Activated CD8-positive, alpha-beta T cell treated with anti-CD3 and anti-CD28 coated beads for 36 hours (primary cell): ENCODE measurements around the gene KRT40. TPM values are rescaled to one million over a fixed set of nuclear protein-coding genes. Genes with fewer than 3 reads are reported as not detected.
A peak's percentile ranks its signal among the peaks of the same experiment; 100 is the strongest.

ENCODE experiments used
- ATAC-seq: fragments of 200-7000 bp; cut with Tn5 transposase; one replicate; pipeline ENCODE4 v1.10.0; 2021; ENCODE audit warnings: mild to moderate bottlenecking, moderate library complexity
- CTCF ChIA-PET: fragments of 350-600 bp; sonication (Branson Sonifier 250); formaldehyde crosslinking; loops from one replicate; lab custom pipeline; 2021; ENCODE audit warnings: antibody characterized with exemption; lab: Charles Lee
- POLR2A ChIA-PET: fragments of 350-600 bp; sonication (Branson Sonifier 250); formaldehyde crosslinking; loops from one replicate; lab custom pipeline; 2021; ENCODE audit warnings: antibody characterized with exemption; lab: Charles Lee
- DNase-seq: peaks from one replicate; pipeline ENCODE4 v3.0.0-alpha.2; 2020
- H3K27ac Mint-ChIP-seq: one replicate; pipeline ENCODE4 v1.8.0; 2021; ENCODE audit warnings: mild to moderate bottlenecking, mixed read lengths
- H3K27me3 Mint-ChIP-seq: one replicate; pipeline ENCODE4 v1.8.0; 2021; ENCODE audit warnings: mixed read lengths
- H3K36me3 Mint-ChIP-seq: one replicate; pipeline ENCODE4 v1.8.0; 2021; ENCODE audit warnings: low read depth, mixed read lengths
- H3K4me1 Mint-ChIP-seq: one replicate; pipeline ENCODE4 v1.8.0; 2021; ENCODE audit warnings: low read depth, mixed read lengths
- H3K4me3 Mint-ChIP-seq: one replicate; pipeline ENCODE4 v1.8.0; 2021; ENCODE audit warnings: mild to moderate bottlenecking, moderate library complexity, mixed read lengths
- H3K9me3 Mint-ChIP-seq: one replicate; pipeline ENCODE4 v1.8.0; 2021; ENCODE audit warnings: mixed read lengths
- CTCF ChIP-seq: fragments of 200-600 bp; IDR thresholded peaks from one replicate; pipeline ENCODE4 v1.8.0; 2022; ENCODE audit warnings: antibody characterized with exemption, mild to moderate bottlenecking
- intact Hi-C: fragments of 100-400 bp; cut with micrococcal nuclease; formaldehyde crosslinking; loops from one replicate; pipeline ENCODE4 v1.10.0; 2022
- total RNA-seq, 2 experiments: library from RNA; stranded (reverse); gene quantifications; one replicate each; pipeline ENCODE4 v1.2.3, GENCODE V29; 2021

Gene KRT40
- total RNA-seq, 2 experiments from 2014 or later, result not detected

GRCh38 chr17:40937384-40937819 lies 46.7 kb downstream of the KRT40 start, which contains the start of gene KRT23:
Gene KRT23, minus strand, starts transcription at chr17:40937646. Its CDS starts 1,043 bp downstream, at chr17:40936603.
- Mint-ChIP-seq H3K9me3 (no peaks in the 10 kb centered on the region), H3K27me3 (peaks cover 7% of the 10 kb centered on the region), H3K36me3 (no peaks in the 10 kb centered on the region), H3K27ac (no peak within 1 kb of the TSS), H3K4me3 (no peak within 1 kb of the TSS), H3K4me1 (no peaks in the 10 kb centered on the region)
- DNase-seq (peak; percentile 38), ATAC-seq (no peak)
- TF ChIP-seq CTCF, result no peak
- POLR2A ChIA-PET, result no interaction called here
- intact Hi-C loops, result no loop called here
- CTCF ChIA-PET, result no interaction called here

- Mint-ChIP-seq H3K9me3 (no peaks in the 10 kb centered on the region), H3K36me3 (no peaks in the 10 kb centered on the region), H3K4me1 (no peaks in the 10 kb centered on the region), H3K4me3 (no peak overlapping the region), H3K27ac (no peak overlapping the region), H3K27me3 (peaks cover 7% of the 10 kb centered on the region)
- no peak for ATAC-seq
- ChIA-PET POLR2A (no interaction called here), CTCF (no interaction called here)
- no peak for TF ChIP-seq CTCF
- intact Hi-C loops, result no loop called here
- DNase-seq, result no peak
Observed at GRCh38 chr17:40936976-40937375, 47.1 kb downstream of the KRT40 start.

GRCh38 chr17:40936437-40936971 lies 47.6 kb downstream of the KRT40 start:
- H3K27me3 Mint-ChIP-seq, result peaks cover 7% of the 10 kb centered on the region

GRCh38 chr17:40935624-40936023 lies 48.5 kb downstream of the KRT40 start:
- no peak overlapping the region for H3K27ac Mint-ChIP-seq
- intact Hi-C loops, result no loop called here
- TF ChIP-seq CTCF, result no peak
- POLR2A ChIA-PET, result no interaction called here
- no peaks in the 10 kb centered on the region for H3K4me1 Mint-ChIP-seq
- no peaks in the 10 kb centered on the region for H3K9me3 Mint-ChIP-seq
- CTCF ChIA-PET, result no interaction called here
- ATAC-seq (no peak), DNase-seq (no peak)
- no peak overlapping the region for H3K4me3 Mint-ChIP-seq
- peaks cover 9% of the 10 kb centered on the region for H3K27me3 Mint-ChIP-seq
- H3K36me3 Mint-ChIP-seq, result no peaks in the 10 kb centered on the region

More at GRCh38 chr17:40936437-40936971, 47.6 kb downstream of the KRT40 start:
- H3K36me3 Mint-ChIP-seq, result no peaks in the 10 kb centered on the region
- H3K4me3 Mint-ChIP-seq, result no peak overlapping the region
- H3K4me1 Mint-ChIP-seq, result no peaks in the 10 kb centered on the region
- intact Hi-C loops, result no loop called here
- POLR2A ChIA-PET, result no interaction called here
- no peaks in the 10 kb centered on the region for H3K9me3 Mint-ChIP-seq
- H3K27ac Mint-ChIP-seq, result no peak overlapping the region
- no peak for DNase-seq
- no peak for ATAC-seq
- no peak for TF ChIP-seq CTCF
- CTCF ChIA-PET, result no interaction called here

- CTCF ChIA-PET, result interaction anchor here (1.1 kb wide), 2 partner anchors 31 to 616 kb away, joined by 3 read pairs; no protein-coding TSS in a partner anchor
- Mint-ChIP-seq H3K27ac (no peak overlapping the region), H3K9me3 (no peaks in the 10 kb centered on the region), H3K4me1 (no peaks in the 10 kb centered on the region), H3K27me3 (peaks cover 9% of the 10 kb centered on the region), H3K4me3 (no peak overlapping the region), H3K36me3 (no peaks in the 10 kb centered on the region)
- ATAC-seq (no peak), DNase-seq (no peak)
- POLR2A ChIA-PET, result no interaction called here
- intact Hi-C loops, result no loop called here
- TF ChIP-seq CTCF, result no peak
Observed at GRCh38 chr17:40932608-40933007, 51.5 kb downstream of the KRT40 start.
